Anterior cingulate cortex (tissue), 58 donors: Measurements from ENCODE around the gene CHPF2.

ENCODE experiments used
- DNase-seq, 58 donors: peaks; one replicate each; lab custom pipeline; 2025; lab: John Stamatoyannopoulos, UW

Gene CHPF2

DNA sequence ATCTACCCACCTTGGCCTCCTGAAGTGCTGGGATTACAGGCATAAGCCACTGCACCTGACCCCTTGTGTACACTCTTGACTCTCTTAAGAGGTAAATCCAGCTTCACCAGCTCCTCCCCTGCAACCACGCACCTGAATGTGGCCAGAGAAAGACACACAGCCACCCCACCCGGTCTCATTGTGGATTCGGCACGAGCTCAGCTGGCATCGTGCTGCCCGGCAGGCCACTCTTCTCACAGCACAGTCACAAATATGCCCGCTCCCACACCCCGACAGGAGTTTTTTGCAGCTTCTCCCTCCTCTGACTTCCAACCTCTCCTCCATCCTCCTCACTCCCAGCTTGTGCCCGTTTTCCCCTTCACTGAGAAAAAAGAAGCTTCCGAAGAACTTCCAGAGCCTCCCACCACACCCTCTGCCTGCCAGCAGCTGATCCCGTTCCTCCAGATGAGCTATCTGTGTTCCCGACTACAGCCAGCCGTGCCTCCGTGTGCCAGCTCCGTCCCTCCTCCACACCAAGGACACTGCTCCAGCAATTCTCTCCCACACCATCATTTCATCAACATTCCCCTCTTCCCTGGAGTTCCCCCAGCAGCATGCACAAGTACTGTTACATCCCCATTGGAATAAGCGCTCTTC is 24.2 kb downstream of the CHPF2 start:
- DNase-seq: peak in 19 of 58 donors; percentile 15 to 65 (median 30)

DNA sequence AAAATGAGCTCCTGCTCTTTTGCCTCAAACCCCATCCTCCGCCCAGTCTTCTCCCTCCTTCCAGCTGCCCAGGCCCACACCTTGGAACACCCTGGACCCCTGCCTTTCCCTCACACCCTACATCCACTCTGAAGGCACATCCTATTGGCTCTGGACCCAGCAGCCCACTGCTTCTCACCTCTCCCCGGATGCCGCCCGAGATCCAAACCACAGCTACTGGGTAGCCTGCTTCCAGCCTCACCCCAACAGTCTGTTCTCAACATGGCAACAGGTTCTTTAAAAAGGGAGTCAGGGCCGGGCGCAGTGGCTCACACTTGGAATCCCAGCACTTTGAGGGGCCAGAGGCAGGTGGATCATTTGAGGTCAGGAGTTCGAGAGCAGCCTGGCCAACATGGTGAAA is 25.7 kb downstream of the CHPF2 start:
- no peak for DNase-seq

DNA sequence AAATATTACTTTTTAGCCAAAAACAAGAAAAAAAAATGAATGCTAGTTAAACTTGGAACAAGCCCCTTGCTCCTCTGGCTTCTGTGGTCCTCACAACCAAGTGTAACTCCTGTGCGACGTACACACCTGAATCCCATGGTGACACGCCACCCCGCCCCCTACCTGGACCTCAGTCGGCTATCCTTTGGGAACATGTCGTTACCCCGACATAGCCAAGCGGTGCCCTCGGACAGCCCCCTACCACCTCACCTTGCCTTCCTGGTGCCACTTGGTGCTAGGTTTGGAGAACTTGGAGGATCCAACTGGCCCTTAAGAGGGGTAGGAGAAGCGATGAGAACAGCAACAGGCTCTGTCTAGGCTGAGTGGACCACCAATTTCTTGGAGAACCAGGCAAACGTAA is 28.2 kb downstream of the CHPF2 start:
- DNase-seq: no peak

DNA sequence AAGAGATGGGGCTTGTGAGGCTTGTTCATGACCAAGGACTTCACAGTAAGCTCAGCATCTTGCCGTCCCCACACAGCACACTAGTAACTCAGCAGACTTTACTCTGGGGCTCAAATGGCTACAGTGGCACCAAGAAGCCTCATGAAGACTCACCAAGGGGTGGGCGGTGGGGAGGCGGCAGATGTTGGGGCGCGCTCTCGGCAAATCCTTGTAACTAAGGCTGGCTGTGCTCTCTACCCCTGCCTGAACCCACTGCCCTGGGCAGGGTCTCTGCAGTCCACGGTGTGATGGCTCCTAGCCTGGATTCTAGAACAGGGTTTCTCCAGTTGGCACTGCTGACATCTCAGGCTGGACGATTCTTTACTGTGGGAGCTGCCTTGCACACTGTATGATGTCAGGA is 28.6 kb downstream of the CHPF2 start:
- no peak for DNase-seq

DNA sequence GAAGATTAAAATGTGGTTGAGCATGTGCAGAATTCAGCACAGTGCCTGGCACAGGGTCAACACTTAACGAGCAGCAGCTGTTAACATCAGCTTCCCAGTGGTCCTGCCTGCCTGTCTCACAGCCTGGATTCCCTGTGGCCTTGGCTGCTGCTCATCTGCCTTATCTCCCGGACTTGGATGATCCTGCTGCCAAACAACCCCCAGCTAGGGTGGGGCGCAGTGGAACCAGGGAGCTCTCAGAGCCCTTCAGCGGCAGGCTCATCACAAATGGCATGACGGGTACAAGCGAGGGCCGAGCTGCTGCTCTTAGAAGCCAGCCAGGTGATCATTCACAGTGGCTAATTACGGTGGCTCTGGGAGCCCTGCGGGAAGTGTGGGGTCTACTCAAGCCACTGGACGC is 29.2 kb downstream of the CHPF2 start:
- DNase-seq: no peak

DNA sequence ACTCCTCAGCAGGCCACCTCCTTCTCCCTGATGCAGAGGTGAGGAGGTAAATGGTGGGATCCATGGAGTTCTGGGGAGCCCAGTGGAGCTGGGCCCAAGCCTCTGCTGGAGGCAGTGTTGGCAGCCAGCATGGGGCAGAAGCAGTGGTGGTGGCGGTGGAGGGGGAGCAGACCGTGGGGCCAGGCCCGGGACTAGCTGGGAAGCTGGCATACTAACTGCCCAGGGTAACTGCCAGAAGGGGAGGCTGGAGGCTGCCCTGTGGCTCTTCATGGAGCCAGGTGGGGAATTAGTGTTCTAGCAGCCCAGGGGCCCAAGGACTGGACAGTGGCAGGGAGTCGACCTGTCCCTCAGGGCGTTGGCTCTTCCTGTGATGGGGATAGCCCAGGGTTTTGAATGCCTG is 32.3 kb downstream of the CHPF2 start:
- DNase-seq: no peak

DNA sequence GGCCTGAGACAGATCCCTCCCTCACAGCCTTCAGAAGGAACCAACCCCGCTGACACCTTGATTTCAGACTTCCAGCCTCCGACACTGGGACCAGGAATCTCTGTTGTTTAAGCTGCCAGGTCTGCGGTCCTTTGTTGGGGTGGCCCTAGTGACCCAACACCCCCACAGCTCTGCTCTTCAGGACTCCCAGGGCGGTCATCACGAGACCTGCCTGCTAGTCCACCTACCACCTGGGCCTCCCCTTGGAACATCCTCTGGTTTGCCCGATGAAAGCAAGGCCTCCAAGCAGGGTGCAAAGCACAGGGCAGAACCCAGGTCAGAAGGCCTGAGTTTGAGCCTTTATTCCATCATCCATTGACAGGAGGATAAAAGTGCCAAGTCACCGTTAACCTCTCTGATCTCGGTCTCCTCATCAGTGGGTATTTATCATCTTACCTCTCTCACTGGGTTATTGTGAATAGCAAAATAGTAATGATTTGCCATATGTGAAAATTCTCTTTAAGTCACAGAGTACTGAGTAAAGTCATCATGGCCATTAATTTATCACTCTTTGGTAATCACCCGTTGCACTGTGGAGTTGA is 33.2 kb downstream of the CHPF2 start:
- DNase-seq: no peak

DNA sequence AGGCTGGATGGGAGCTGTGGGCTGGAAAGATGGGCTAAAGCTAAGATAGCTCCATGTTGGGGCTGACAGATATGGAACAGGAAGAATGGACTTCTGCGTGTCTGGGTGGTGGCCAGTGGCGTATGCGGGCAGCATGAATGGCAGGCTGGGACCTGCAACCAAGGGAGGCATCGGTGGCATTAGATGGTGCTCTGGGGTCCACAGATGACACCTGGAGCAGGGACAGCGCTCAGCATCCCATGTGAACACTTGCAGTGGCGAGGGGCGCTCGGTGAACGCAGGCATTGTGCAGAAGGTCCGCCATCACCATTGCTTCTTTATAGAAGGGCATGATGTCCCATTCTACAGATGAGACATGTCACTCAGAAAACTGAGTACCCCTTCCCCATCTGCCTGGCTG is 37.2 kb downstream of the CHPF2 start:
- DNase-seq: no peak

DNA sequence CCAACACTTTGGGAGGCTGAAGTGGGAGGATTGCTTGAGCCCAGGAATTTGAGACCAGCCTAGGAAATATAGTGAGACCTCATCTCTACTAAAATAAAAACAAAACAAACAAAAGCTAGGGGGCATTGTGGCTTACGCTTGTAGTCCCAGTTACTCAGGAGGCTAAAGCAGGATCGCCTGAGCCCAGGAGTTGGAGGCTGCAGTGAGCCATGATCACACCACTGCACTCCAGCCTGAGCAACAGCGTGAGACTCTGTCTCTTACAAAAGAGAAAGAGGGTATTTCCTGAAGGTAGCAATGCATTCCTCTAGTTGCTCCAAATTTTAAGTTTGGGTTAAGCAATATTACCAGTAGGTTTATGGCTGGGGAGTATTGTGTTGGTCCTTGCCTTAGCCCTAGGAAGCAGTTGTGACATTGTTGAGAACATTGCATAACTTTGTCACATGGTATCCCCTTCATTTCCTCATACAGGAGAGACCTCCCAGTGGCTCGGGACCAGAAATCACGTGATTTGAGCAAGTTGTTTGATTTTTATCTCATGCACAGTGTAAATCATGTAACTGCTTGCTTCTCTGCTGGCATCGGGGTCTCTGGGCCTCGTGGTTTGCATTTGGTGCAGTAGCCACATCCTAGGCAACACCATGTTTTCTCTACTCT is 39.5 kb downstream of the CHPF2 start:
- DNase-seq: peak in 4 of 58 donors; percentile 11 to 19 (median 15)

DNA sequence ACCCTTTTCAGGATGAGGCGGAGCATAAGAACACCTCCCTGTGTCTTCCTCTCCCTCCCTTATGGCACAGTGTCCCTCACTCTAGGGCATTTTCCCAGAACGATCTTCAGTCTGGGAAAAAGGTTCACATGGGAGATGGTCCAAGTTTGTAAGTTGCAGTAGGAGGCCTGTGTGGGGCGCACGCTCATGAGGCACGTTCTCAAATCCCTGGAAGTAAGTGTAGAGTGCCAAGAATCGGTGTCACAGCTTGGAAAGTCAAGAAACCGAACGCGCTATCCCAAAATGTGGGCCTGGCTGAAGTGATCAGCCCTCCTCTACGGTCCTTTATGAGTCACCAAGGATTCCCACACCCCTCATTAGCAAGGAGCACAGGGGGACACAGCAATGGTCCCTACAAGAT is 40.1 kb downstream of the CHPF2 start:
- peak in 4 of 58 donors; percentile 7 to 25 (median 20) for DNase-seq

DNA sequence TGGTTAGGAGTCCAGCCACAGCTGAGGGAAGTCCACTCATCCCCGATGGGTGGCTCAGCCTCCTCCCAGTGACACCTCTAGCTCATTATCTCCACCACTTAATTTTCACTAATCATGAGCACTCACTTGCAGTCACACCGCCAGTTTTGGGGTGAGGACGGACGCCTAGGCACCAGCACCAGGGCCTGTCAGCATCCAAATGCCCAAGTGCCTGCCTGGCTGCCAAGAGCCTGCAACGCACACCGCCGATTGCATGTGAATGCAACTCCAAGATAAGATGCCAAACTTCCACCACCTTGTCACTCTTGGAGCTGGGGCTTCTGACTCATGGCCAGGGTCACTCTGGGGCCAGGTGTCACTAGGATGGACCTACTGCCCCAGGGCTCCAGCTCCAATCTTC is 40.6 kb downstream of the CHPF2 start:
- no peak for DNase-seq

DNA sequence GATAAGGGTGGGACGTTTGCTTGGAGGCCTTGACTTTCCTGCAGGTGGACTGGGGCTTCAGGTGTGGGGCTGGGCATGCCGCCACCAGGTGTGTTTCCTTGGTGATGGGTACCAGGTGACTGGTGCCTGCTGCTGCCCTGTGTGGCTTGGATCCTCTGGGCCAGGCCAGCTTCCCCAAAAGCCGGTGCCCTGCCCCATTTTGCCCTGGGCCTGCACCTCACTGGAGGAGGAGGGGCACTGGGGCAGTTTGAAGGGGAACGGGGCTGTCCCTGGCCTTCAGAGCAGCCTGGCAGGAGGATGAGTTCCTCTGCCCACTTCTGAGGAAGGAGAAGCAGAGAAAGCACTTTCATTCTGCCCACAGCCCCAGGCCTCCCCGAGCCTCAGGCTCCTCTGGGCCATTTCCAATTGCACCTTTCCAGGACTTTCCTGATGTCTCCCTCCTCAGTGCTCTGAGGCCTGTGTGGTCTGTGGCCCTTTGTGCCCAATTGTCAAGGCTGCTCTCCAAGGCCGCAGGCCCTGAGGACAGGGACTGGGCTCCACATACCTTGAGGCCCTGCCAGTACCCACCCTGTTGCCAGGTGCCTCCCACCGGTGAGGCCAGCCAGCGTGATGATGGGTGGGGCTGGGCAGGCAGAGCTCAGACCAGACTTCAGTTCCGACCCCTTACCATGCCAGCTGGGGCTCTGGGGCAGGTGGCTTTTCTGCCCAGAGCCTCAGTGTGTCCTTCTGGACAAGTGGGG is 41.5 kb downstream of the CHPF2 start:
- no peak for DNase-seq

DNA sequence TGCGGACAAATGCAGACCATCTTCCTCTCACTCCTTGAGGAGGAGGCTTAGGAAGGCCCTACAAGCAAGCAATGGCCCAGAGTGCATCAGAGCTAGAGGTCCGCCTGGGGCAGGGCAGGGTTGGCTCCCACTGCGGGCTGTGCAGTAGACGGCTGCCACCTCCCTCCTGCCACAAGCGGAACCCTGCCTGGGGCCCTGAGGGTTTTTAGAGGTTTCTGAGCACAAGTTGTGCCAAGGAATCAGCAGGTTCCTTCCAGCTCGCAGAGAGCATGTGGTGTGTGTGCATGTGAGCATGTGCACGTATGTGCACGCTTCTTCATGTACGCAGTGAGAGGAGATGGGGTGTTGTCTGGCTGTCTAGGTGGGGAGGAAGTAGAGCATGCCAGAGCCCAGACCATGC is 42.1 kb downstream of the CHPF2 start:
- peak in 1 of 58 donors; percentile 14 for DNase-seq

DNA sequence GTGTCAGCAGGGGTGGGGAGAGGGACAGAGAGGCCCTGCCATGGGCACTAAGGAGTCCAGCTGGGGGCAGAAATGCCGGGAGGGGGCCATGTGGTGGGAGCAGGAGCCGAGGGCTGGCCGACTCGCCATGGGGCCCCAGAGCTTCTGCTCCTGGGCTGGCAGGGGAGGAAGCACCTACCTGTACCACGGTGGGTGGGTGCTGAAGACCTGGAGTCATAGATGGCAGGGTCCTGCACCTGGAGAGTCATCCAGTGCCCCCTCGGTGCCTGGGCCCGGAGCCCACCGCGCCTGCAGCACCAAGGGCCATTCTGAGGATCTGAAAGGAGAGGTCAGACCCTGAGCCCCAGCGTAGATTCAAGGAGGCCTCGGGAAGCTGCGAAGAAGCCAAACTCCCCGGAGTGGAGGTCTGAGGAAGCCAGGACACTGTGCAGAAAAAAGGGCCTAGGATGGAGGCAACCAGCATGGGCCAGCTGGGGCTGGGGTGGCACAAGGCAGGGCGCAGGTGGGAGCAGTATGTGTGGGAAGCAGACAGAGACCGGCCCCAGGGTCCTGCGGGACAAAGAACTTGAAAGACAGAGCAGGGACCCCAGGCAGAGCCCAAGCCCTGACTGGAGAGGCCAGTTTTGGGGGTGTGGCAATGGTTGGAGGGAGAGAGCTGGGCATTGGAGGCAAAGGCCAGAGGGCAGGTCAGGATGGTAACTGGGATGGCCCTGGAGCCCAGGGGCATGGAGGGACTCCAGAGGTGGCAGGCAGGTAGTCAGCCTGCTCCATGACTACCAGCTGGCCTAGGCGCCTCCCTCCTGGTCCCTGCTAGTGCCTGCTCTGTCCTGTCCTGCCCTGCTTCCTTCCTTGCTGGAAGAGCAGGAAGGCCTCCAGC is 42.9 kb downstream of the CHPF2 start:
- DNase-seq: no peak

DNA sequence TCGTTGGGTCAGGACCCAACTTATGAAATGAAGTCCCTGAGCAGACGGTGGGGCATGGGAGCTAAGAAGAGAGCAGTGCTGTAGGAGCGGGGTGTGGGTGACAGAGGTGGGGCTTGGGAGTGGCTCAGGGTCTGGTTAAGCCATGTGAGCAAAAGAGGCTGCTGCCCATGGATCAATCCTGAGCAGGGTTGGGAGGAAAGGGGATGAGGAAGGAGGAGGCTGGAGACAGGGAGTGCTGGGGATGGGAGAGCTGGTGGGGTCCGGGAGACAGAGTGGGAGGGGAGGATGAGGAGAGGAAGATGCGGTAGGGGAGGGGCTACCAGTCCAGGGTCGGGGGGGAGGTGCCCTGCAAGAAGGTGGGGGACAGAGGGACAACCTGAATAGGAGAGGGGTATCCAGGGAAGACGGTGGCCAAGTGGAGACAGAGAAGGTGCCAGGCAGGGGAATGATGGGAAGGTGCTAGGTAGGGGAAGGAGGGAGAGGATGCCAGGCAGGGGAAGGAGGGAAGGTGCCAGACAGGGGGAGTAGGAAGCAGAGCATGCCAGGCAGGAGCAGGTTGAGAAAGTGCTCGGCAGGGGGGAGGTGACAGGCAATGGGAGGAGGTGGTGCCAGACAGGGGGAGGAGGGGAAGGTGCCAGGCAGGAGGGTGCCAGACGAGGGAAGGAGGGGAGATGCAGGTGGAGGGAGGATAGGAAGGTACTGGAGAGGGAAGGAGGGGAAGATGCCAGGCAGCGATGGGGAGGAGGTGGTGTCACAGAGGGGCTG is 43.7 kb downstream of the CHPF2 start:
- DNase-seq: peak in 11 of 58 donors; percentile 11 to 71 (median 34)

DNA sequence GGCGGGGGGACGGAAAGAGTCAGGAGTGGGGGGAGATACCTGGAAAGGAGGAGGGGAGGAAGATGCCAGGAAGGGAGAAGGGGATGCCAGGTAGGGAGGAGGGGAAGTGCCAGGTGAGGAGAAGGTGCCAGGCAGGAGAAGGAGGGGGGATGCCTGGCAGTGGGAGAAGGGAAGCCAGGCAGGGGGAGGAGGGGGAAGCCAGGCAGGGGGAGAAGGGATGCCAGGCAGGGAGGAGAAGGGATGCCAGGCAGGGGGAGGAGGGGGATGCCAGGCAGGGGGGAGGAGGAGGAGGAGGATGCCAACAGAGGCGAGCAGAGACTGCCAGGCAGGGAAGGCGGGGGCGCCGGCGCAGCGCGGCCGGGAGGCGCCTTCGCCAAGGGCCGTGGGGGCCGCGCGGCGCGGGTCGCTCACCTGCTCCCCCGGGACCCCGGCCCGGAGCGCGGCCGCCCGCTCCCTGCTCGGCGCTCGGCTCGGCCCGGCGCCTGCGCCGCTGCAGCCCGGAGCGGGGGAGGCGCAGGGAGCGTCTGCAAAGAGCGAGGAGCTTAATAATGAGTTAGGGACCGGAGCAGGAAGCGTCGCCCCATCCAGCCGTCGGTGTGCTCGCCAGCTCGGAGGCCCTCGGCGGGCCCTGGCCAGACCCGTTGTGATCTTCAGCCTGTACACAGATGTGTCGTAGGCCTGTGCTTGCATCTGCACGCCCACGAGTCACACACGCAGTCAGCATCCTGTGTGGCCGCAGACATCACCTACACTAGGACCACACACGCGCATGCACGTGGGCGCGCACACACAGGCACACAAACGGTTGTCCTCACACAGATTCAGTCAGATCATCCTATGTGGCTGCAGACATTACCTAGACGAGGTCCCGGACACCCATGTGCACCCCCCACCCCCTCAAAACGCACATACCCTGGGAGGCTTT is 44.6 kb downstream of the CHPF2 start:
- DNase-seq: peak in 45 of 58 donors; percentile 13 to 79 (median 50)

DNA sequence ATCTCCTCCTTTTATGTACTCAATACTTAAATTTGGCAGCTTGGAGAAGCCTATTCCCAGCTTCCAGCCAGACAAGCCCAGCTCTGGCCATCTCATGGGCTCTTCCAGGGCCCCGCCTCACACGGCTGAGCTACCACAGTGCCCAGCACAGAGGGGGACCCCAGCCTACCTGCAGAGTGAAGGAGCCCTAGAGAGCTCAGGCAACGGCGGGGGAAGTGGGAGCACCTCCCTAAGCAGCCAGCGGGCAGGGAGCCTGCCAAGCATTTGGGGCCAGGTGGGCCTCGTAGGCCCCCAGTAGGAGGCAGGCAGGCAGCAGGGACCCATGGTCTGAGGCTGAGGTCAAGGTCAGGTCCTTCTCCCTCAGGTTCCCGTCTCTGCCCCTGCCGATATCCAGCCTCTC is 45.3 kb downstream of the CHPF2 start:
- DNase-seq: no peak

DNA sequence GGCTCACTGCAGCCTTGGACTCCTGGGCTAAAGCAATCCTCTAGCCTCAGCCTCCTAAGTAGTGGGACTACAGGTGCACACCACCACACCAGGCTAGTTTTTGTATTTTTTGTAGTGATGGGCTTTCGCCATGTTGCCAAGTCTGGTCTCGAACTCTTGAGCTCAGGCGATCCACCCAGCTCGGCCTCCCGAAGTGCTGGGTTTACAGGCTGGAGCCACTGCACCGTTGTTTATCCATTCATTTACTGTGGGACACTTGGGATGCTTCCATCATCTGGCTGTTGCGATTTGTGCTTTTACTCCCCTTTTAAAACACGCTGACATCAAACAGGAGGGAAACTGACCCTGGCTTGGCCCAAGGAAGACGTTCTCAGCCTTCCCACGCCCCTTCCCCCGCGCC is 46.7 kb downstream of the CHPF2 start:
- DNase-seq: no peak

DNA sequence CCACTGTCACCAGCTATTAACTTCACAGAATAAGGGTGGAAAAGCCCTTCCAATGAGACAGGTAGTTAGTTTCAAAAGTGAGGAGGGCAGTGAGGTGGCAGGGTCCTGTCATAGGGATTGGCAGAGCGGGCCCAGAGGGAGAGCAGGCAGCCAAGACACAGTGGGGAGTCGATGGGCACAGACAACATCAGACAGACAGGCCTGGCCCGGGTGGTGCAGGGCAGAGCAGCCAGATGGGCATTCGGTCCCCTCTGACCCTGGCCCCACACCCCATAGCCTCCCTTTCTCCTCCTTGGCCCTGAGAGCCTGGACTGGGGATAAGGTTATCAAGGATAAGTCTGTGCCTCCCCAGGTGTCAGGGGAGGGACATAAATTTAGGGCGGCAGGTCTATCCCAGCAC is 47.6 kb downstream of the CHPF2 start:
- no peak for DNase-seq
